GM19035 (cell line): ENCODE data around the gene CYS1.
A peak's percentile ranks its signal among the peaks of the same experiment; 100 is the strongest.

Experiments used
- ATAC-seq: cut with Tn5 transposase; IDR thresholded peaks from one replicate; pipeline ENCODE4 v1.9.1; 2021; ENCODE audit not compliant: unreplicated experiment

The CYS1 gene

GRCh38 chr2:10048501-10049171, 31.6 kb downstream of the CYS1 start:
- ATAC-seq, result no peak

DNA sequence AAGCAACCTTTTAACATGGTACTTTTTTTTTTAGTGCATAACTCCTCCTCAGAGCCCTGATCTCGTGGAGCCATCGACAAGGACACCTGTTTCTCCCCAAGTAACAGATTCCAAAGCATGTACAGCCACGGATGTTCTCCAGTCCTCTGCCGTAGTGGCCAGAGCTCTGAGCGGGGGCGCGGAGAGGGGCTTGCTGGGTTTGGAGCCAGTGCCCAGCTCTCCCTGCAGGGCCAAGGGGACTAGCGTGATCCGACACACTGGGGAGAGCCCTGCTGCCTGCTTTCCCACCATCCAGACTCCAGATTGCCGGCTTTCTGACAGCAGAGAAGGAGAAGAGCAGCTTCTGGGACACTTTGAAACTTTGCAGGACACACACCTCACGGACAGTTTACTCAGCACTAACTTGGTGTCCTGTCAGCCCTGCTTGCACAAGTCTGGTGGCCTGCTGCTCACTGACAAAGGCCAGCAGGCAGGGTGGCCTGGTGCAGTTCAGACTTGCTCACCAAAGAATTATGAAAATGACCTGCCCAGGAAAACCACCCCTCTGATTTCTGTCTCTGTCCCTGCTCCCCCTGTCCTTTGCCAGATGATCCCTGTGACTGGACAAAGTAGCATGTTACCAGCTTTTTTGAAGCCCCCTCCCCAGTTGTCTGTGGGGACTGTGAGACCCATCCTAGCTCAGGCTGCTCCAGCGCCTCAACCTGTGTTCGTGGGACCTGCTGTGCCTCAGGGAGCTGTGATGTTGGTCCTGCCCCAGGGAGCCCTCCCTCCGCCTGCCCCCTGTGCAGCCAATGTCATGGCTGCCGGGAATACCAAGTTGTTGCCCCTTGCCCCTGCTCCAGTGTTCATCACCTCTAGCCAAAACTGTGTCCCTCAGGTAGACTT, 32.4 kb downstream of the CYS1 start:
- ATAC-seq, result no peak

- no peak for ATAC-seq
Observed at GRCh38 chr2:10046931-10047330, 33.3 kb downstream of the CYS1 start.

GRCh38 chr2:10045561-10046355, 34.5 kb downstream of the CYS1 start:
- no peak for ATAC-seq

- ATAC-seq, result peak; percentile 62
Observed at GRCh38 chr2:10043906-10044601, 36.2 kb downstream of the CYS1 start.

GRCh38 chr2:10043256-10043905, 36.8 kb downstream of the CYS1 start, which contains the start of gene KLF11:
TSS of gene KLF11 (plus strand) at chr2:10043550. CDS start at chr2:10043717, 167 bp downstream.
- peak; percentile 67 for ATAC-seq

DNA sequence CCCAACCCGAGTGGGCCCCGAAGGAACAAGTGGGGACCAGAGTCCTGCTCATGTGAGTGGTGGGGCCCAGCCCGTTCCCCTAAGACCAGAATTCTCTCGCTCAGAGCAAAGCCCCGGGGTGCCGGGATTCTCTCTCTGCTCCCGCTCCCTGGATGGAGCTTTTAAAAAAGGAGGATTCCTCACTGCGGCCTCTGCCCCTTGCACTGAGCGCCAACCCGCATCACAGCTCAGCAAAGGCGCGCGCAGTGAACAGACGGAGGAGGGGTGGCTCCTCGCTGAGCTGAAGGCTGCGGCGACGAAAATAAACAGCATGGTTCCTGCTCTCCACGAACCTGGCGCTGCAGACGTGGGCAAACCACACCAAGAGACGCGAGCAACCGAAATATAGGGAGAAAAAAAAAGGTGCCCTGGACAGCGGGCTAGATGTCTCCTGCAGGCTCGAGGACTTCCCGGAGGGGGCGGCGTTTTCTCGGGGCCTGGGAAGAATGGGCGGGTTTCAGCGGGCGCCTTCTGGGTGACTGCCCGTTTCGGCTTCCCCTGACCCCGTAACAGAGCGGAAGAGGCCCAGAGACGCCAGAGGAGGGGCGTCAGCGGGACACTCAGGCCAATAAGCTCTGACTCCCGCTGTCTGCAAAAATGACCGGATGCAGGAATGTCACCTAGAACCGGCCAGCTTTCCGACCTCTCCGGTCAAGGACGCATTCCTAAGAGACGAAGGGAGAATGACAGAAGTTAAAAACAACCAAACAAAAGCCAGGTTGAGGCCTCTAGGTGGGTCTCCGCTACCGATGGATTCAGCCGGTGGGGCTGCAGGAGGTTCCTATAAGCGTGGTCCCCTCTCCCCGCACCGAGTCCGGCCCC, 37.7 kb downstream of the CYS1 start:
- no peak for ATAC-seq

DNA sequence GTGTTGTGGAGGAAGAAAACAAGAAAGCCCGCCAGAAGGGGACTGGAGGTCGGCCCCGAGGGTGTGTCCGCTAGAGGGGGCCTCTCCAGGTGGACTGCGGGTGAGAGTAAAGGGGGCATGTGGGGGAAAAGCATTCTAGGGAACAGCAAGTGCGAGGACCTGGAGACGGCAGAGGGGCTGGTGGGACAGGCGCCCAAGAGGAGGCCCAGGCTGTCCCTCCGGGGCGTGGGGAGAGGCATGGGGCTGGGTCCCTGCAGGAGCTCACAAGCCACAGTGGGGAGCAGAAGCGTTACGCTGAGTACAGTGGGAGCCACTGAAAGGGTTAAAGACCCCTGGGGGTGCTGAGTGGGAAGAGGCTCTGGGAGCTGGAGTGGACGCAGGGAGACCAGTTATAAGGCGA, 38.5 kb downstream of the CYS1 start:
- no peak for ATAC-seq

DNA sequence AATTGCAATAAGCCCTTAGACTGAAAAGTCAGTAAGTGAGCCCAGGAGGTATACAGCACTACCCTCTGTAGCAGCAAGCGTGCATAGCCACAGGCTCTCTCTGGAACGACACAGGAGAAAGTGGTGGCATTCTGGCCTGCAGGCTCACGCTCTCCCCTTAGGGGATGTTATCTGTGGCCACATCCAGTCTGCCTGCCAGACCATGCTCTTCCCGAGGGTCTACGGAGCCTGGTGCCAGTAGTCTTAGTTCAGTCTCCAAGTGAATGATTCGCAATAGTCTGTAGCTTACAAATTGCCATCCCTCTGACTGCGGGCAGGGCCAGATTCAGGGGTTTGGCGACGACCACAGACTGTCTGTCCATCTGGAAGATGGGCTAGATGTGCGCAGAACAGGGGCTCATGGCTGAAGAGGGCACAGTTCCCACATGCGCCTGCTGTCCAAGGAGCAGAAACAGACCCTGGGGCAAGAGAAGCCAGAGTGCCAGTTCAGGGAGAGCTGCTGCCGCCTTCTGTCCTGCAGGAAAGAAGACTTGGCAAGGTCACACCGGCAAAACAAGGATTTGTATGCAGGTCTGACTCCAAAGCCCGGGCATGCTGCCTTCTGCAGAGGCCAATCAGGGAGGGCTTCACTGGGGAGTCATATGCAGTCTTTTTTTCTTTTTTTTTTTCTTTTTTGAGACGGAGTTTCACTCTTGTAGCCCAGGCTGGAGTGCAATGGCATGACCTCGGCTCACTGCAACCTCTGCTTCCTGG, 40.4 kb downstream of the CYS1 start:
- no peak for ATAC-seq

DNA sequence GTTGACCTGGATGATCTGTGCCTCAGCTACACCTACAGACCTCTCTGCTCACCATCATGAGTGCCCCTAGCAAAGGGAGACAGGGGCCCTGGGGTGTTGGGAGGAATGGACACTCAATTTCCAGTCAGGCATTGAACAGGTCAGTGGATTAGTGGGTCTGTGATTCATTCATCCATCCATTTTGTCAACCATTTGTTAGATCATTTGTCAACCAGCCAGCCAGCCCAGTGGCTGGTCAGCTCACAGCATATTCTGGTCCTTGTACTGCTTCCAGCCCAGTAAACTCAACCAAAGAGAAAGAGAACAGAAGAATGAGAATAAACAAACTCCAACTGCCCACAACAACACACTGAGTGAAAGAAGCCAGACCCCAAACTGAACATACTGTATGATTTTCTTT, 41.5 kb downstream of the CYS1 start:
- no peak for ATAC-seq

- ATAC-seq, result no peak
Observed at GRCh38 chr2:10038123-10038522, 42.1 kb downstream of the CYS1 start.

- ATAC-seq, result no peak
Observed at GRCh38 chr2:10036095-10036884, 43.9 kb downstream of the CYS1 start.

DNA sequence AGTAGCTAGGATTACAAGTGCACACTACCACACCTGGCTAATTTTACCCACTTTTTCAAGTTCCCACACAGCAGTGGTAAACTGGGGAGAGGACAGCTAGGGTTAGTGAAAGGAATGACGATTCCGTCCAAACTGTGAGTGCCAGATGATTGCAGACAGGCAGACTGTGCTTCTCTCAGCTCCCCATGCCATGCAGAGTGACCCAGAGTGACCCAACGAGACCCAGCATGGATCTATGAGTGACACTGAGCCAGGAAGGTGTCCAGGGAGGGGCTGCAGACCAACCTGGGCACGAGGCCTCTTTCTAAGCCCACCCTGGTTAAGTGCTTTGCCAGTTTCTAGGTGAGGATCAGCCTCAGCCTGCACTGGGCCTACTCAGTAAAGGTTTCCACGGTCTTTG, 44.6 kb downstream of the CYS1 start:
- no peak for ATAC-seq

GRCh38 chr2:10035053-10035422, 45.2 kb downstream of the CYS1 start:
- ATAC-seq, result no peak

- ATAC-seq, result no peak
Observed at GRCh38 chr2:10034333-10035052, 45.7 kb downstream of the CYS1 start.

DNA sequence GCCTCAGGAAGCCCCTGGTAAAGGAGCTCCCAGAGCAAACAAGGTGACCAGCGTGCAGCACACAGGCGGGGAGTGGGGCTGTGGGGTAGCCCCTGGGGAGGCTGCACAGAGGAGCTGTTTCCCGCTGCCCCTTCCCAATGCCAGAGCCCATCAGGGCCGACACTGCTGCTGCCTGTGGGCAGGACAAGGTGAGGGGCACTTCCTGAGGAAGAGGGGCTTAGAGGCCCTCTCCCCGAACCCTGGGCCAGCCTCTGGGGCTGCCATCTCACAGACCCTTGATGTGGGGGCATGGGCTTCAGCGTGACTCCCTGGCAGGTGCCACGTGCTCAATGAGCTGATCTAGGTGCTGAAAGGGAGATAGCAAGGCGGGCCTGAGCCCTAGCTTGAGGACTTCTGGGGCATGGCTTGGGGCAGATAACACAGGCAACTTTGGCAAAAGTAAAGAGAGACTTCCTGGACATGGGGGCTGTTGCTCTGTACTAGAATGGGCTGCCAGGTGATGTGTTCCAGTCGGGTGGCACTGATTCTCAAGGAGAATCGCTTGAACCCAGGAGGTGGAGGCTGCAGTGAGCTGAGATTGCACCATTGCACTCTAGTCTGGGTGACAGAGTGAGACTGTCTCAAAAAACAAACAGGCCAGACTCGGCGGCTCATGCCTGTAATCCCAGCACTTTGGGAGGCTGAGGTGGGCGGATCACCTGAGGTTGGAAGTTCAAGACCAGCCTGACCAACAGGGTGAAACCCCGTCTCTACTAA, 46.8 kb downstream of the CYS1 start:
- ATAC-seq, result no peak

GRCh38 chr2:10032746-10033105, 47.5 kb downstream of the CYS1 start:
- no peak for ATAC-seq
